Measurements from ENCODE around the gene DENND1A.

Gene DENND1A

DNA sequence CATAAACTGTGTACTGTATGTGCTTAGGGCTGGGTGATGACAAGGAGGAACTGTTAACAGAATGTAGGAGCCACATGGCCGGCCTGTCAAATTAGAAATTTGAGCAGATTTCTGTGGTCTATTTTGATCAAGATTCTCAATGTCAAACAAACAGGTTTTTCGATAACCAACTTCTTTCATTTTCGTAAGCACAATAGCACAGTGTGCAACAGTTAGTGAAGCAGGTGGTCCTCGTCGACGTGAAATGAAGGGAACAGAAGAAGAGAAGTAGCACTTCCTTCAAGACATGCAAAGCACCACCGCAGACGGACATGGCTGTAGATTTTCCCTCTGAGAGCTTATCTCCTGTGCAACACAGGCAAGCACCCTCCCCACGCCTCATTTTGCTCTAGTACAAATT, 321.8 kb downstream of the DENND1A start:
- TF ChIP-seq, protein P1, sequence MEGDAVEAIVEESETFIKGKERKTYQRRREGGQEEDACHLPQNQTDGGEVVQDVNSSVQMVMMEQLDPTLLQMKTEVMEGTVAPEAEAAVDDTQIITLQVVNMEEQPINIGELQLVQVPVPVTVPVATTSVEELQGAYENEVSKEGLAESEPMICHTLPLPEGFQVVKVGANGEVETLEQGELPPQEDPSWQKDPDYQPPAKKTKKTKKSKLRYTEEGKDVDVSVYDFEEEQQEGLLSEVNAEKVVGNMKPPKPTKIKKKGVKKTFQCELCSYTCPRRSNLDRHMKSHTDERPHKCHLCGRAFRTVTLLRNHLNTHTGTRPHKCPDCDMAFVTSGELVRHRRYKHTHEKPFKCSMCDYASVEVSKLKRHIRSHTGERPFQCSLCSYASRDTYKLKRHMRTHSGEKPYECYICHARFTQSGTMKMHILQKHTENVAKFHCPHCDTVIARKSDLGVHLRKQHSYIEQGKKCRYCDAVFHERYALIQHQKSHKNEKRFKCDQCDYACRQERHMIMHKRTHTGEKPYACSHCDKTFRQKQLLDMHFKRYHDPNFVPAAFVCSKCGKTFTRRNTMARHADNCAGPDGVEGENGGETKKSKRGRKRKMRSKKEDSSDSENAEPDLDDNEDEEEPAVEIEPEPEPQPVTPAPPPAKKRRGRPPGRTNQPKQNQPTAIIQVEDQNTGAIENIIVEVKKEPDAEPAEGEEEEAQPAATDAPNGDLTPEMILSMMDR (IDR thresholded peaks at IDR 0.05; ENCODE audit: low read depth, low read length): no peak
- DNase-seq (ENCODE audit: extremely low read depth, low read depth): no peak

DNA sequence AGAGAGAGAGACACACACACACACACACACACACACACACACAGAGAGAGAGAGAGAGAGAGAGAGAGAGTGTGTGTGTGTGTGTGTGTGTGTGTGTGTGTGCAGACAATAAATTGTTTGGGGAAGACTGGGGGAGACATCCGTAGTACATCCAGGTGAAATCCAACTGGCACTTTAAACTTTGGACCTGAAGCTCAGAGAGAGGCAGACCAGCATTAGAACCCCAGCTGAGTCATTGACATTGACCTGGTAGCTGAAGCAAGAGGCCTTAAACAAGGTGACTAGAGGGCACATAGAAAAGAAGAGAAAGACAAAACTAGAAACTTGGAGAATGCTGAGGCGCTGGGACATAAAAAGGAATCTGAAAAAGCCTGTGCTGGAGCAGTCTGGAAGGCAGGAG, 322.4 kb downstream of the DENND1A start:
- DNase-seq (ENCODE audit: extremely low read depth, low read depth): no peak
- TF ChIP-seq, protein P1 (IDR thresholded peaks at IDR 0.05; ENCODE audit: low read depth, low read length): no peak

GRCh38 chr9:123606141-123606540, 323.8 kb downstream of the DENND1A start:
- TF ChIP-seq, protein P1 (IDR thresholded peaks at IDR 0.05; ENCODE audit: low read depth, low read length): no peak

GRCh38 chr9:123605286-123605685, 324.6 kb downstream of the DENND1A start:
- DNase-seq (ENCODE audit: extremely low read depth, low read depth): no peak
- TF ChIP-seq, protein P1 (IDR thresholded peaks at IDR 0.05; ENCODE audit: low read depth, low read length): no peak

More at GRCh38 chr9:123606141-123606540, 323.8 kb downstream of the DENND1A start:
- no peak for DNase-seq (ENCODE audit: extremely low read depth, low read depth)

- TF ChIP-seq, protein P1 (IDR thresholded peaks at IDR 0.05; ENCODE audit: low read depth, low read length): no peak
- no peak for DNase-seq (ENCODE audit: extremely low read depth, low read depth)
Observed at GRCh38 chr9:123604861-123605260, 325.1 kb downstream of the DENND1A start.

DNA sequence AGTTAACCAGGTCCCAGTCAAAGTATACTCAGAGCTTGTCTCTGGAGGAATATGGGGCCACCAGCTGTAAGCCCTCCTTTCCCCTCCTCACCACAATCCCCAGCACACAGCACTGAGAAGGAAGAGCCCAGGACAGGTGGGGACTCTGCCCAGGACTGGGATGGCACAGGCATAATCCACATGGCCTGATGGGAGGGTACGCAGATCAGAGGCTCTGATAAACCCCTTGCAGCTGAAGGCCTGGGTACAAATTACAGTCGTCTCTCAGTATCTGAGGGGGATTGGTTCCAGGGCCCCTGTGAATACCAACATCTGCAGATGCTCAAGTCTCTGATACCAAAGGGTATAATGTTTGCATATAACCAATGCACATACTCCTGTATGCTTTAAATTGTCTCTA, 328.1 kb downstream of the DENND1A start:
- TF ChIP-seq, protein P1 (IDR thresholded peaks at IDR 0.05; ENCODE audit: low read depth, low read length): no peak
- DNase-seq (ENCODE audit: extremely low read depth, low read depth): no peak

- DNase-seq (ENCODE audit: extremely low read depth, low read depth): no peak
- TF ChIP-seq, protein P1 (IDR thresholded peaks at IDR 0.05; ENCODE audit: low read depth, low read length): no peak
Observed at GRCh38 chr9:123599781-123600180, 330.1 kb downstream of the DENND1A start.
